ENCODE data around the gene CHD2.
A peak's percentile ranks its signal among the peaks of the same experiment; 100 is the strongest.

CHD2 gene

GRCh38 chr15:93024716-93025624 is 124.8 kb downstream of the CHD2 start:
- no peak for DNase-seq

GRCh38 chr15:93025625-93025982 is 125.5 kb downstream of the CHD2 start:
- DNase-seq, result no peak

- DNase-seq, result no peak
Observed at GRCh38 chr15:93026380-93026817, 126.3 kb downstream of the CHD2 start.

GRCh38 chr15:93027413-93027812 is 127.3 kb downstream of the CHD2 start:
- no peak for DNase-seq

- no peak for DNase-seq
Observed at GRCh38 chr15:93028111-93028631, 128.0 kb downstream of the CHD2 start.

- peak in 1 of 2 donors; percentile 55 for DNase-seq
Observed at GRCh38 chr15:93028632-93029213, 128.6 kb downstream of the CHD2 start.

GRCh38 chr15:93029214-93029835 is 129.2 kb downstream of the CHD2 start:
- no peak for DNase-seq

GRCh38 chr15:93029836-93030429 is 129.8 kb downstream of the CHD2 start:
- DNase-seq, result no peak

GRCh38 chr15:93030430-93031102 is 130.4 kb downstream of the CHD2 start:
- peak; percentile 63 to 70 for DNase-seq

- DNase-seq, result no peak
Observed at GRCh38 chr15:93031103-93031464, 131.0 kb downstream of the CHD2 start.

- DNase-seq, result peak in 1 of 2 donors; percentile 7
Observed at GRCh38 chr15:93031557-93032384, 131.6 kb downstream of the CHD2 start.

GRCh38 chr15:93032515-93033206 is 132.5 kb downstream of the CHD2 start:
- peak in 1 of 2 donors; percentile 8 for DNase-seq

GRCh38 chr15:93033434-93034045 is 133.4 kb downstream of the CHD2 start:
- DNase-seq, result peak in 1 of 2 donors; percentile 6

GRCh38 chr15:93034512-93034911 is 134.4 kb downstream of the CHD2 start:
- DNase-seq, result peak in 1 of 2 donors; percentile 8

GRCh38 chr15:93035092-93035915 is 135.2 kb downstream of the CHD2 start:
- no peak for DNase-seq

GRCh38 chr15:93035953-93036810 is 136.1 kb downstream of the CHD2 start:
- peak; percentile 44 to 55 for DNase-seq

GRCh38 chr15:93036951-93037819 is 137.1 kb downstream of the CHD2 start:
- peak in 1 of 2 donors; percentile 50 for DNase-seq
